Vagina (tissue), 2 donors: Measurements from ENCODE around the gene KCNJ4.
A peak's percentile ranks its signal among the peaks of the same experiment; 100 is the strongest.

Source experiments
- POLR2A ChIP-seq, 2 donors: fragments of 450-650 bp; IDR thresholded peaks; one replicate each; pipeline ENCODE4 v1.6.1; 2017; ENCODE audit warnings: antibody characterized with exemption in 2 of 2, mild to moderate bottlenecking in 2 of 2, moderate library complexity in 2 of 2
- POLR2AphosphoS5 ChIP-seq, 2 donors: sonication (generic); formaldehyde crosslinking; IDR thresholded peaks; one replicate each; pipeline ENCODE4 v1.9.0; 2017; ENCODE audit warnings: antibody characterized with exemption in 2 of 2, mild to moderate bottlenecking in 2 of 2, low read depth in 1 of 2; ENCODE audit not compliant: insufficient read depth in 1 of 2
- TF ChIP-seq, protein P1 (sequence below), 3 experiments: fragments of 450-650 bp in 2 of 3; fragments of 200-600 bp in 1 of 3; sonication (generic) in 1 of 3; IDR thresholded peaks; one replicate each; pipeline ENCODE4 v1.5.1; 2017 to 2019; ENCODE audit warnings: antibody characterized with exemption in 3 of 3, mild to moderate bottlenecking in 2 of 3, moderate library complexity in 2 of 3

DNA sequence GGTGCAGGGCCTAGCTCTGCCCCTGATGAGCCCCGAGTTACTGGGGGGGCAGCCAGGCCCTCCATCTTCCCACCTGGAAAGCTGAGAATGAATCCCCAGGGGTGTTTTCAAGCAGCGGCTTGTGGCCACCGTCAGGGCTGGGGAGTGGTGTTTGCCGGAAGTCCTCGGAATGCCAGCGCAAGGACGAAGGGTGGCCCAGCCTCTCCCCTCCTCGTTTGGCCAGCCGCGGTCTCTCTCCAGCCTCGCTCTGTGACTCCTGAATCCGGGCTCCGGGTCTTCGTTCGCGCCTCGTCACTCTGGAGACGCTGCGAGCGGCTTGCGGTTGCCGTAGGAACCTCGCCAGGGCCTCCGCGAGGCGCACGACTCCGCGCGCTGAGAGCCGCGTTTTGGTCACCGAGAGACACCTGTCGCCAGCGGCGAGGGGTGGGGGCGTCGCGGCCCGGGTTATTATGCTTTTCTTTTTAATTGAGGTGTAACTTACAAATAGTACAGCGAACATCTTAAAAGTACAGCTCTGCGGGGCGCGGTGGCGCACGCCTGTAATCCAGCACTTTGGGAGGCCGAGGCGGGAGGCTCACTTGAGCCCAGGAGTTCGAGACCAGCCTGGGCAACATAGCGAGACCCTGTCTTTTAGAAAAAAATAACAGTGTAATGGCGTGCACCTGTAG, 6.5 kb upstream of the KCNJ4 start:
- TF ChIP-seq POLR2A (IDR thresholded peaks at IDR 0.05) (no peak), POLR2AphosphoS5 (IDR thresholded peaks at IDR 0.05; ENCODE audit: insufficient read depth in 1 of 2, low read depth in 1 of 2) (peak in 1 of 2 donors; percentile 33)
- TF ChIP-seq, protein P1, sequence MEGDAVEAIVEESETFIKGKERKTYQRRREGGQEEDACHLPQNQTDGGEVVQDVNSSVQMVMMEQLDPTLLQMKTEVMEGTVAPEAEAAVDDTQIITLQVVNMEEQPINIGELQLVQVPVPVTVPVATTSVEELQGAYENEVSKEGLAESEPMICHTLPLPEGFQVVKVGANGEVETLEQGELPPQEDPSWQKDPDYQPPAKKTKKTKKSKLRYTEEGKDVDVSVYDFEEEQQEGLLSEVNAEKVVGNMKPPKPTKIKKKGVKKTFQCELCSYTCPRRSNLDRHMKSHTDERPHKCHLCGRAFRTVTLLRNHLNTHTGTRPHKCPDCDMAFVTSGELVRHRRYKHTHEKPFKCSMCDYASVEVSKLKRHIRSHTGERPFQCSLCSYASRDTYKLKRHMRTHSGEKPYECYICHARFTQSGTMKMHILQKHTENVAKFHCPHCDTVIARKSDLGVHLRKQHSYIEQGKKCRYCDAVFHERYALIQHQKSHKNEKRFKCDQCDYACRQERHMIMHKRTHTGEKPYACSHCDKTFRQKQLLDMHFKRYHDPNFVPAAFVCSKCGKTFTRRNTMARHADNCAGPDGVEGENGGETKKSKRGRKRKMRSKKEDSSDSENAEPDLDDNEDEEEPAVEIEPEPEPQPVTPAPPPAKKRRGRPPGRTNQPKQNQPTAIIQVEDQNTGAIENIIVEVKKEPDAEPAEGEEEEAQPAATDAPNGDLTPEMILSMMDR (IDR thresholded peaks at IDR 0.05), result no peak
